B cell (primary cell): Measurements from ENCODE around the gene SUSD5. TPM values are rescaled to one million over a fixed set of nuclear protein-coding genes. Genes with fewer than 3 reads are reported as not detected.

Experiments
- ATAC-seq: fragments of 200-7000 bp; cut with Tn5 transposase; one replicate; pipeline ENCODE4 v1.10.0; 2021; ENCODE audit warnings: low read depth, mild to moderate bottlenecking, moderate number of reproducible peaks, moderate library complexity
- CTCF ChIA-PET: fragments of 350-600 bp; sonication (Branson Sonifier 250); formaldehyde crosslinking; loops from one replicate; lab custom pipeline; 2021; ENCODE audit warnings: antibody characterized with exemption, inconsistent platforms; lab: Charles Lee
- POLR2A ChIA-PET: fragments of 350-600 bp; sonication (Branson Sonifier 250); formaldehyde crosslinking; loops from one replicate; lab custom pipeline; 2021; ENCODE audit warnings: antibody characterized with exemption; lab: Charles Lee
- DNase-seq: peaks from one replicate; pipeline ENCODE4 v3.0.0; 2013
- H2AFZ ChIP-seq: 2 replicates; pipeline ENCODE4 v1.6.1; 2012; ENCODE audit warnings: mild to moderate bottlenecking, low read depth, low read length; ENCODE audit not compliant: insufficient read depth, poor library complexity, severe bottlenecking
- H3K27ac ChIP-seq, 2 donors: 1 replicate in 1 of 2; 2 replicates in 1 of 2; pipeline ENCODE4 v1.5.1; 2012 to 2013; ENCODE audit warnings: low read length in 2 of 2, mild to moderate bottlenecking in 2 of 2, moderate library complexity in 1 of 2
- H3K27me3 ChIP-seq, 4 experiments: fragments of 200-600 bp in 1 of 4; sonication (generic) in 1 of 4; replicated peaks in 1 of 4; 1 replicate in 2 of 4; 2 replicates in 2 of 4; pipeline versions ENCODE4 v1.6.1 to v1.7.0; 2013 to 2016; ENCODE audit warnings: low read length in 3 of 4, mild to moderate bottlenecking in 2 of 4, mixed read lengths in 1 of 4, moderate library complexity in 1 of 4; ENCODE audit not compliant: insufficient read depth in 4 of 4, control insufficient read depth in 3 of 4; ENCODE audit errors: control extremely low read depth in 1 of 4
- H3K36me3 ChIP-seq, 2 experiments: replicated peaks in 1 of 2; 1 replicate in 1 of 2; 2 replicates in 1 of 2; pipeline versions ENCODE4 v1.6.1 to v1.7.1; 2013; ENCODE audit warnings: low read length in 1 of 2; ENCODE audit not compliant: insufficient read depth in 2 of 2, control insufficient read depth in 1 of 2; ENCODE audit errors: control extremely low read depth in 1 of 2, extremely low read depth in 1 of 2
- H3K4me1 ChIP-seq, 2 donors: fragments of 200-600 bp in 1 of 2; sonication (generic) in 1 of 2; 1 replicate in 1 of 2; 2 replicates in 1 of 2; pipeline versions ENCODE4 v1.5.1 to v1.6.1; 2013 to 2017; ENCODE audit warnings: low read length in 2 of 2; ENCODE audit not compliant: control insufficient read depth in 2 of 2, insufficient read depth in 2 of 2
- H3K4me2 ChIP-seq: replicated peaks from 2 replicates; pipeline ENCODE3; 2012; ENCODE audit warnings: mild to moderate bottlenecking, low read depth, low read length; ENCODE audit not compliant: poor library complexity, severe bottlenecking
- H3K4me3 ChIP-seq, 5 experiments: fragments of 200-600 bp in 1 of 5; sonication (generic) in 1 of 5; 1 replicate in 3 of 5; 2 replicates in 2 of 5; pipeline versions ENCODE4 v1.5.1 to v1.7.0; 2011 to 2016; ENCODE audit warnings: low read length in 4 of 5, mild to moderate bottlenecking in 4 of 5, low read depth in 2 of 5, control low read depth in 1 of 5, moderate library complexity in 1 of 5; ENCODE audit not compliant: insufficient read depth in 1 of 5; ENCODE audit errors: control extremely low read depth in 1 of 5, extremely low read depth in 1 of 5
- H3K79me2 ChIP-seq: fragments of 200-600 bp; sonication (generic); one replicate; pipeline ENCODE4 v1.6.0; 2016; ENCODE audit warnings: low read length; ENCODE audit not compliant: control insufficient read depth, insufficient read depth
- H3K9ac ChIP-seq: fragments of 200-600 bp; sonication (generic); 2 replicates; pipeline ENCODE4 v1.6.1; 2017; ENCODE audit warnings: mild to moderate bottlenecking, low read length, moderate library complexity
- H3K9me3 ChIP-seq, 3 donors: one replicate each; pipeline versions ENCODE4 v1.6.1 to v1.7.1; 2013; ENCODE audit warnings: low read length in 2 of 3; ENCODE audit not compliant: control insufficient read depth in 2 of 3, insufficient read depth in 1 of 3; ENCODE audit errors: control extremely low read depth in 1 of 3
- H4K20me1 ChIP-seq: 2 replicates; pipeline ENCODE4 v1.6.0; 2012; ENCODE audit warnings: mild to moderate bottlenecking, low read length; ENCODE audit not compliant: insufficient read depth, control insufficient read depth, poor library complexity, severe bottlenecking
- H3K27ac Mint-ChIP-seq: one replicate; pipeline ENCODE4 v1.8.0; 2021; ENCODE audit warnings: mixed read lengths
- H3K27me3 Mint-ChIP-seq: one replicate; pipeline ENCODE4 v1.8.0; 2021; ENCODE audit warnings: mixed read lengths
- H3K4me1 Mint-ChIP-seq: one replicate; pipeline ENCODE4 v1.8.0; 2021; ENCODE audit warnings: mixed read lengths
- H3K4me3 Mint-ChIP-seq: one replicate; pipeline ENCODE4 v1.8.0; 2021; ENCODE audit warnings: mixed read lengths
- H3K9me3 Mint-ChIP-seq: one replicate; pipeline ENCODE4 v1.8.0; 2022; ENCODE audit warnings: mixed read lengths; ENCODE audit not compliant: insufficient read depth
- CTCF ChIP-seq: fragments of 200-600 bp; IDR thresholded peaks from one replicate; pipeline ENCODE4 v1.8.0; 2022; ENCODE audit warnings: antibody characterized with exemption, mild to moderate bottlenecking
- EZH2 ChIP-seq: IDR thresholded peaks from 2 replicates; pipeline ENCODE4 v1.6.1; 2012; ENCODE audit warnings: borderline replicate concordance, low read depth, mild to moderate bottlenecking, moderate library complexity, low read length; ENCODE audit not compliant: insufficient read depth, poor library complexity, severe bottlenecking
- WGBS: methylation state at CpG from one replicate; pipeline ENCODE4 v1.1.5; 2013; ENCODE audit warnings: missing lambda C conversion rate; ENCODE audit not compliant: insufficient coverage; 5-methylcytosine and 5-hydroxymethylcytosine counted together
- intact Hi-C: fragments of 100-400 bp; cut with micrococcal nuclease; formaldehyde crosslinking; loops from one replicate; pipeline ENCODE4 v1.10.0; 2022
- polyA plus RNA-seq: library from polyadenylated mRNA; depleted of rRNA; stranded (reverse); fragments of >200 nt; gene quantifications from 2 replicates; pipeline ENCODE4 v1.2.3, GENCODE V29; 2012
- total RNA-seq, 2 donors: library from RNA; stranded (reverse); fragments of 120-200 nt in 1 of 2; gene quantifications; 1 replicate in 1 of 2; 2 replicates in 1 of 2; pipeline versions ENCODE4 v1.2.3 to v1.2.4, GENCODE V29; 2013 to 2022

SUSD5 gene
- total and polyA plus RNA-seq, 2 donors (not counting 1 experiment from before 2014, with no cell fraction given), result 0.15 to 0.30 TPM

- no peaks in the 10 kb centered on the region for H3K4me1 Mint-ChIP-seq
- no peaks in the 10 kb centered on the region for H3K9me3 Mint-ChIP-seq
- no peak overlapping the region for H3K9ac ChIP-seq
- H2AFZ ChIP-seq, result no peak overlapping the region
- peaks cover 0 to 4% (median 2%) of the 10 kb centered on the region in 4 experiments for H3K27me3 ChIP-seq
- no peak overlapping the region for H3K4me3 Mint-ChIP-seq
- intact Hi-C loops, result no loop called here
- H3K79me2 ChIP-seq, result no peaks in the 10 kb centered on the region
- H3K4me2 ChIP-seq, result no peak overlapping the region
- no peak for TF ChIP-seq CTCF
- no peak for TF ChIP-seq EZH2
- POLR2A ChIA-PET, result no interaction called here
- ATAC-seq (no peak), DNase-seq (no peak)
- no peaks in the 10 kb centered on the region for H3K4me1 ChIP-seq
- no peaks in the 10 kb centered on the region for H3K36me3 ChIP-seq
- CTCF ChIA-PET, result no interaction called here
- H4K20me1 ChIP-seq, result no peaks in the 10 kb centered on the region
- H3K9me3 ChIP-seq, result peaks cover 0 to 6% (median 2%) of the 10 kb centered on the region in 3 donors
- no CpG with 5 or more reads among the region's 1 CpG for WGBS
- H3K27ac ChIP-seq, result no peak overlapping the region
- H3K27ac Mint-ChIP-seq, result no peak overlapping the region
- H3K4me3 ChIP-seq, result no peak overlapping the region
- H3K27me3 Mint-ChIP-seq, result peaks cover 34% of the 10 kb centered on the region
Measured at GRCh38 chr3:33238923-33239322, 20.3 kb upstream of the SUSD5 start.

- Histone ChIP-seq H3K36me3 (no peaks in the 10 kb centered on the region), H4K20me1 (no peaks in the 10 kb centered on the region), H3K27me3 (peaks cover 0 to 8% (median 2%) of the 10 kb centered on the region in 4 experiments), H3K4me2 (no peak overlapping the region), H3K79me2 (no peaks in the 10 kb centered on the region), H3K9me3 (peaks cover 0 to 6% (median 0%) of the 10 kb centered on the region in 3 donors), H3K4me3 (no peak overlapping the region), H3K27ac (no peak overlapping the region), H3K9ac (no peak overlapping the region), H2AFZ (no peak overlapping the region), H3K4me1 (no peaks in the 10 kb centered on the region)
- no peak for TF ChIP-seq CTCF
- TF ChIP-seq EZH2, result no peak
- Mint-ChIP-seq H3K4me3 (no peak overlapping the region), H3K9me3 (no peaks in the 10 kb centered on the region), H3K4me1 (no peaks in the 10 kb centered on the region), H3K27me3 (peaks cover 34% of the 10 kb centered on the region), H3K27ac (no peak overlapping the region)
- intact Hi-C loops, result no loop called here
- no peak for DNase-seq
- POLR2A ChIA-PET, result no interaction called here
- no CpG with 5 or more reads among the region's 4 CpGs for WGBS
- CTCF ChIA-PET, result no interaction called here
- ATAC-seq, result no peak
Measured at GRCh38 chr3:33237439-33237838, 18.8 kb upstream of the SUSD5 start.
